HG02588 (cell line): Measurements from ENCODE around the gene ARHGAP5.

Experiments
- ATAC-seq: cut with Tn5 transposase; IDR thresholded peaks from one replicate; pipeline ENCODE4 v1.9.1; 2021; ENCODE audit warnings: mild to moderate bottlenecking, moderate library complexity; ENCODE audit not compliant: unreplicated experiment

Gene ARHGAP5

DNA sequence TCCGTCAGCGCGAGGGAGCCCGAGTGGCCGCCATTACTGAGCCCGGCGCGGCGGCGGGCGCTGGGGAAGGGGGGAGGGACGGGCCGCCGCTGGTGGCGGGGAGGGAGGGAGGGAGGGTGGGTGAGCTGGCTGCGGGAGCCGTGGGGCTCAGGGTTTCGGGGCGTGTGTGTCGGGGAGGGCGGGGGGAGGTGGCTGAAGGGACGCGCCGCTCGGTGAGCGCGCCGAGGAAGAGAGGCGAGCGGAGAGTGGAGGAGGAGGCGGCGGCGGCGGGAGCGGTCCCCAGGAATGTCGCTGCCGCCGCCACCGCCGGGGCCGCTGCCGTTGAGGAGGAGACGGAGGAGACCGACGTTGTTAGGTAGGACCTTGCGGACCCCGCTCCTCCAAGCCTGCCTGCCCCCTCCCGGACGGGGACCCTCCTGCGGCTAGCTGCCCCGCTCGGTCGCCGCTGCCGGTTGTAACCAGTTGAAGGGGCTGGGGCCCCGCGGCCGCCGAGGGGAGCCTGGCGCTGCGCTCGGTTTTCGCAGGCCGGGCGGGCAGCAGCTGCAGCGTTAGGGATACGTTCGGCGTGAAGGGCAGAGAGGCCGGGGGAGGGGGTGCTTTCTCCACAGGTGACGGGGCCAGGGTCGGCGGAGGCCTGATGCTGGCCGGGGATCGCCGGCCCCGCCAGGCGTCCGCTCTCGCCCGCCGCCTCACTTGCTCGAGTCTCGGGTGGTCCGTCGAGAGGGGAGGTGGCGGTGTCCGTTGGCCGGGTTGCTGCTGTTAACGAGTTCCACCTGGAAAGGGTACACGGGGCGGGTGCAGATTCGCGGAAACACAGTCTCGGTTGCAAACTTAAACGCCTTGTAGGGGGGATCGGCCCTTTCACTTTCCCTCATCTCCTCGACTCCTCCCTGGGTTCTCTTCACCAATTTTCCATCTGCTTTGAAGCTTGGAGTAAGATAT is at the start of gene ARHGAP5:
ARHGAP5 (plus strand) TSS at position 224 of the 942 bp plus-strand sequence. CDS start 13,366 bp downstream, outside the sequence.
- ATAC-seq, result peak; percentile 44

DNA sequence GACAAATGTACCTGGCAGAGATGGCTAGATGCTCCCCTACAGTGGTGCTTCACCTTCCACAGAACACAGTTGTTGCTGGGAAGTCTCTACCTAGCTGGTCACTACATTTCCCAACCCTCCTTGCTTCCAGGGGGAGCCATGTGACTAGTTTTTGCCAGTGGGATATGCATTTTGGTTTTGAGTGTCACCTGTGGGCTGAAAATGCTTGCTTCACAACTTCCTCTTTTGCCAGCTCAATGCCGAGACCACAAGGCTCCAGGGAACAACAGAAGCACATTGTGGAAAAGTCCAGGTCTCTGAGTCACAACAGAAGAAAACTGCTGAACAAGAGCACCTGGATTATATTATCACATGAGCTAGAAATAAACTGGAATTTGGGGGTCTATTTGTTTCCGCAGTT is 48.5 kb upstream of the ARHGAP5 start:
- no peak for ATAC-seq

- ATAC-seq, result no peak
Measured at GRCh38 chr14:32033543-32033942, 43.6 kb upstream of the ARHGAP5 start.

GRCh38 chr14:32038876-32039275 is 38.2 kb upstream of the ARHGAP5 start:
- no peak for ATAC-seq

- ATAC-seq, result no peak
Measured at GRCh38 chr14:32039401-32040030, 37.6 kb upstream of the ARHGAP5 start.

DNA sequence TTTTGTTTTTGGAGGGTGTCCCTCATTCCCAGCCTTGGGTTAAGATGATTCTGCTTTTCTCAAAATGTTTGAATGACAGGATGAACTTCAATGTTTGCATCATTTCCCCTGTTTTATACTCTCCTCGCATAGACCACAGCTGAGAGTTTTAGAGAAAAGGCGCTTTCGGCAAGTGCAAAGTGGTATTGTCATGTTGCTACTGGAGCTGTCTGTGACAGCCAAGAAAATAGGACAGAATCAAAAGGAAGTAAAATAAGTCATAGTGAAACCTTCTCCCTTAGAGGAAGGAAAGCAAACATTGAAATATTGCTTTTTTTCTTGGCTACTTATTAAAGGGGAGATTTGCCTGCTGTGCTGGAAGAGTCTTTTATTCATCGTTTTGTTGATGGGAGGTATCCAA is 33.5 kb upstream of the ARHGAP5 start:
- no peak for ATAC-seq

DNA sequence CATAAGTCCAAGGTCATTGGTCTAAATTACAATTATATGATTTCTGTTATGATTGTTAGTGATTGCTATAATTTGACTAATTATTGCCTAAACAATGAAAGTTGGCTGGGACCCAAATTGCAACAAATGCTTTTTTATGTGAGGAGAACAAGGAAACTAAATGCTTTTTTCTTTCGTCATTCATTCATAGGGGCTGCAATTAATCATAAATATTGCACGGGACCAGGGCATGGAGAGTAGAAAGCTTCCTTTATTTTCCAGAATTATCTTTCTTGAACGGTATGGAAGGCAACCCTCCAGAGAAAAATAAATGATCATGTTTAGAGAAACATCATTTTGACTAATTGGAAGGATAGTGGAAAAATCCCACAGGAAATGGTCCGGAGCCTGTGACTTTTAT is 32.6 kb upstream of the ARHGAP5 start:
- ATAC-seq, result no peak

DNA sequence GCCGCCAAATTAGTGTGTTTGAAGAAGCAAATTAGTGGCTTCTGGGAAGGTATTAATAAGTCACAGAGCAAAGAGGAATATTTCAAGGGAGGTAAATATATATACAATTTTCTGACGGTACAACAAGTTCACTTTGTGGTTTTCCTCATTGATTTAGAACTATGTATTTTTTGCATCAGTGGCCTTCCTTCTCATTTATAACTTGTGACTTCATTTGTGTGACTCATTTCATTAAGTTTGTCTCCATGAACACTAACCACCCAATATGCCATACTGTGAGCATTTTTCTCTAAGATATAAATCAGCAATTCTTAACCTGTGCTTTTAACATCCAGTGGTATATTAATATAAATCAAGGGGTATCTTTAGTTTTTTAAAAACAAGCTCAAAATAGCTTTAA is 29.3 kb upstream of the ARHGAP5 start:
- no peak for ATAC-seq

DNA sequence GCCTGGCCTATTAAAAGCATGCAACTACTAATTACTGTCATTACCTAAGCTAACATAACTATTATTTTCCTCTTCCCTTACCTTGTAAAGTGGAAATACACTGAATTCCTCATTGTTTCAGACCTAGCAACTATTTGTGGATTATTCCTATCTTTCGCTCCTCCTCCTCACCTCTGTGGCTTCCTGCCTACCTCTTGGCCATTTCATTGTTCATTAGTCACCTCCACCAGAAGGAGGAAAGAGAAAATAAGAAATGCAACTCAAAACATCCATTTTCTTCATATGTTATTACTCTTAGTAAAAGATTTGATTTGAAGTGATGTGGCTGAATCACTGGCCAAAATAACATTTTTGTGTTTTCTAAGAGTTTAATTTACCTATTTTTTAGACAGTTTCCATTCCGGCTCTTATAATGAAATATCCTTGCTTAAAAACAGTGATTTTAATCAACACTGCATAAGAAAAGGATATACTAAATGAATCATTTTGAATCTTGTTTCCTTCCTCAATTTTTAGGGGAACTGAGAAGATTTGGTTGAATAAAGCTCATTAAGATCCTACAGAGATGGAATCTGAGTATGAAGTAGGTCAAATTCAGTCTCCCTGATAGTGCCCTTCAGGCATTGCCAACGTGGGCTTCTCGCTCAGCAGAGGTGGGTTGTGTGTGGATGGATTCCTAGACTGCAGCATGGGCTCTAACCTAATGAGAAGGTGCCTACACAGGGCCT is 27.6 kb upstream of the ARHGAP5 start:
- no peak for ATAC-seq

- ATAC-seq, result no peak
Measured at GRCh38 chr14:32050878-32051277, 26.2 kb upstream of the ARHGAP5 start.

DNA sequence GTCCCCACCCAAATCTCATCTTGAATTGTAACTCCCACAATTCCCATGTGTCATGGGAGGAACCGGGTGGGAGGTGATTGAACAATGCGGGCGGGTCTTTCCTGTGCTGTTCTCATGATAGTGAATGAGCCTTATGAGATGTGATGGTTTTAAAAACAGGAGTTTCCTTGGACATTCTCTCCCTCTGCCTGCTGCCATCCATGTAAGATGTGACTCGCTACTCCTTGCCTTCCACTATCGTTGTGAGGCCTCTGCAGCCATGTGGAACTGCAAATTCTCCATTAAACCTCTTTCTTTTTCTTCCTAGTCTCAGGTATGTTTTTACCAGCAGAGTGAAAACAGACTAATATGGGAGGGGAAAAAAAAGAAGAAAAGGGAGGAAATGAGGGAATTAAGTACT is 22.6 kb upstream of the ARHGAP5 start:
- no peak for ATAC-seq

DNA sequence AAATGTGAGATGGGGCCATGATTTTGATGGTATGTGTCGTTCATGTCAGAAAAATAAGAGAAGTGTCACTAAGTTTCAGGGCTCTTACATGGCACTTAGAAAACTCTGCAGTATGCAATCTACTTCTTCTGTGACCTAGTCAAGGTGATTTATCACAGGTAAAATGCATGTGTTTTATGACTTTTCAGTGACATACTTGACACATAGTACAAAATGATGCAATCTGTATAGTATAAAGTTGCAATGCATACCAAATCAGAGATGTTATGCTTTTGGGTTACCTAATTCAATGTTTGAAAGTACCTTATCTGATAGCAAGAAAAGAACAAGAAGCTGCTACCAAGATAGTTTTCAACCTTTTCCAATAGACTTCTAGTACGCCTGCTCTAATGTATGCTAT is 21.9 kb upstream of the ARHGAP5 start:
- no peak for ATAC-seq

DNA sequence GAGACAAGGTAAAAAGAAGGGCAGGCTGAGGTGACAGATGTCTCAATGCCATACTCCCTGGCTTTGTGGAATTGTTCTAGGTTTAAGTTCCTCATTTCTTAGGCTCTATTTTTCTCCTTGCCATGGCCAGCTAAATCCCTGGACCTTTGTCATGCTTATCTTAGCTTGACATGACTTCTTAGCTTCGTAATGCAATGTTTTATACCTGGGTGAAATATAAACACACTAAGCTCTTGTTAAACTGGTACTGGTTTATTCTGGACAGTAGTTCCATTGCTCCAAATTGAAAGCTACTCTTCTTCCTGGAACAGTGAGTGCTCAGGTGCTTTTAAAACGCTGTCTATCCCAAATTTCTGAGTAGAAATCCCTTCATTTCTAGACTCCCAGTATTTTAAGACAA is 17.4 kb upstream of the ARHGAP5 start:
- ATAC-seq, result no peak

- ATAC-seq, result no peak
Measured at GRCh38 chr14:32064931-32065330, 12.2 kb upstream of the ARHGAP5 start.

GRCh38 chr14:32068708-32069107 is 8.4 kb upstream of the ARHGAP5 start:
- no peak for ATAC-seq

DNA sequence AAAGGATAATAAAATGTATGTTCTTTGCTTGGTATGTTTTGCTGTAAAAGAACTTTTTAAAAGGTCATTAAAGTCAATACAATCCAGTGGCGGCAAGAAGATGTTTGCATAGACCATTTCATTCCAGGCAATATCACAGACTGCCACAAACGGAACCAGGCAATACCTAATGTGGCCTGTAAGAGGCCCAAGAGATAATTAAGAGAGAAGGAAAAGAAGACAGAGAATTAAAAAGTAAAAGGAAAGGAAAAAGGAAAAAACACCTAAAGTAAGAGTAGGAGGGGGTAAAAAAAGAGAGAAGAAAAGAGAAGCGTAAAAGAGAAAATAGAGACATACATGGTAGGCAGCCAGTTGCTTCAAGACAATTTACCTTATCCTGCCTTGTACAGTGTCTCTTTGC is 6.8 kb upstream of the ARHGAP5 start:
- ATAC-seq, result no peak

GRCh38 chr14:32072676-32073075 is 4.4 kb upstream of the ARHGAP5 start:
- no peak for ATAC-seq

GRCh38 chr14:32073537-32074189 is 3.4 kb upstream of the ARHGAP5 start:
- ATAC-seq, result no peak

- no peak for ATAC-seq
Measured at GRCh38 chr14:32074887-32075572, 2.1 kb upstream of the ARHGAP5 start.

- ATAC-seq, result peak; percentile 26
Measured at GRCh38 chr14:32075672-32076277, 1.3 kb upstream of the ARHGAP5 start.
